ENCODE results near the gene ACACB.

The ACACB gene

DNA sequence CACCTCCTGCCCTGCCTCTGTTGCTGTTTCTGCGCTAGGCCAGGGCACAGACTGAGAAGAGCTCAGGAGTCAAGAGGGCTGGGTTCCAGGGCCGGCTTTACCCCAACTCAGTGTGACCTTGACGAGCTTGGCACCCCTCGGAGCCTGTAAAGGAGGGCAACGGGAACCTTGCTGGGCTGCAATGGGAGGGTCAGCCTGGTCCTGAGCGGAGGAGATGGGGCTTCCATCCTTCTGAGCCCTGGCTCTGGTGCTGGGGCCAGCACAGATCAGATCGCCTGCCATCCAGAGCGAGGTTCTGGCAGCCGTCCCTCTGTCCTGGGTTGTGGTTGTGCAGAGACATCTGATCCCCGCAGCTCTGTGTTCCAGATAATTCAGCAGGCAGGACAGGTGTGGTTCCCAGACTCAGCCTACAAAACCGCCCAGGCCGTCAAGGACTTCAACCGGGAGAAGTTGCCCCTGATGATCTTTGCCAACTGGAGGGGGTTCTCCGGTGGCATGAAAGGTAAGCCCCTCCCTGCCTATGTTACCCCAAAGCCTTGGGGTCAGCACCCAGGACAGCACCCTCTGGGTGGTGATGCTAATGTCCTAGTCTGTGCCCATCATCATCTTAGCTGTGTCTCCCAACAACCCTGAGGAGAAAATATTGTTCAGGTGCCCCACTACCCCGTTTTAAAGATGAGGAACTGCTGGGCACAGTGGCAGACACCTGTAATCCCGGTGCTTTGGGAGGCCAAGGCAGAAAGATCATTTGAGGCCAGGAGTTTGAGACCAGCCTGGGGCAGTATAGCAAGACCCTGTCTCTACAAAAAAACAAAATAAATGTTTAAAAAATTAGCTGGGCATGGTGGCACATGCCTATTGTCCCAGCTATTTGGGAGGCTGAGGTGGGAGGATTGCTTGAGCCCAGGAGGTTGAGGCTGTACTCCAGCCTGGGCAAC lies 142.5 kb downstream of the ACACB start:
- no peak for DNase-seq

DNA sequence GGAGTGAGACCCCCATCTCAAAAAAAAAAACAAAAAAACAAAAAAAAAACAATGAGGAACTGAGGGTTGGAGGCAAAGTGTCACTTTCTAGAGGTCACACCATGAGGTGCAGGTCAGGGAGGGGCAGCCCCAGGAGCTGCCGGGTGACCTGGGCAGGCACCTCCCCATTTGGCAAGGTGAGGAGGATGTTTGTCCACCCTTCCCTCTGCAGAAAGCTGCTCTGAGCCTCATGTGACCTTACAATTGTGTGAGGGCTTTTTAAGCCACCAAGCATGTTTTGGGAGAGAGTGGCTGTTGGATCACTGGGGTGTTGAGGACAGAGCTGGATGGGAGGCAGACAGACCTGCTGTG lies 143.1 kb downstream of the ACACB start:
- no peak for DNase-seq

DNA sequence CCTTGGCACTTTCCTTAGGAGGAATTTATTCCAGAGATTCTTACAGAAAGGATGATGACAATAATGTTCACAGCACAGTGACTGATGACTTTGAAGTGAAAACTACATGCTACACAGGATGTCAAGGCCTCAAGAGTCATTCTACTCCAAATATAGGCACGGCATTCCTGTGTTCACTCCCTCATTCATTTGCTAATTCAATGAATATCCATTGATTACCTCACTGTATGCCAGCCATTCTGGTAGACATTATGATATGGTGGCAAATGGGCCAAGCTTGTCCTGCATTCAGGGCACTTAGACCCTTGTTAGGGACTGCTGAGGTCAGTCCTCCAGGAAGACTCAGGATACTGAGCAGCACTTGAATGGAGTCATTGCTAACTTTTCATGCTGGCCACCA lies 144.7 kb downstream of the ACACB start:
- no peak for DNase-seq

DNA sequence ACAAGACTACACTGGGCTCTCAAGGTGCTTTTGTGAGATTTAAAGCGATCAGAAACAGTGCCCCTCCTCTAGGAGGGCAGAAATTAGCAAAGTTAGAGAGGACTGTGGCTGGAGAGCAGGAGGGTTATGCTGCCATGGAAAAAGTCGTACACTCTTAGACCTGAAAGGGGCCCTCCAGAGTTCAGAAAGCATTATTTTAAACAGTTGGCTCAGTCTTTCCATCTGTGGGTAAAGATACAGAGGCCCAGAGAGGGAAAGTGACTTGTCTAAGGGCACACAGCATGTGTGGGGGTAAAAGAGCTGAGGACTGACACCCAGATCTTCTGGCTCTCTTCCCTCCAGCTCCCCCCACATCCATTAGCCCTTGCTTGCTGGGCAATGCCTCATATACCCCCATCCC lies 145.6 kb downstream of the ACACB start:
- DNase-seq = no peak

DNA sequence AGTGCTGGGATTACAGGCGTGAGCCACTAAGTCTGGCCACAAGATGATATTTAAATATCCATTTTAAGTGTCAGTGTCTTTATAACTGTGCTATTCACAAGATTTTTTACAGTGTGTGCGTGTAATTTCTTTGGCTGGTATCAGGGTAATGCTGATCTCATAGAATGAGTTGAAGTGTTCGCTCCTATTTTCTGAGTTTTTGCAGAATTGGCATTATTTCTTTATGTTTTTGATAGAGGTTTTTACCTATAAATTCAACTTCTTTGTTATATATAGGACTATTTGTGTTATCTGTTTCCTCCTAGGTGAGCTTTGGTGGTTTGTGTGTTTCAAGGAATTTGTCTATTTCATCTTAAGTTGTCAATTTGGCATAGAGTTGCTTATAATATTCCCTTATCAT lies 147.1 kb downstream of the ACACB start:
- DNase-seq = no peak

DNA sequence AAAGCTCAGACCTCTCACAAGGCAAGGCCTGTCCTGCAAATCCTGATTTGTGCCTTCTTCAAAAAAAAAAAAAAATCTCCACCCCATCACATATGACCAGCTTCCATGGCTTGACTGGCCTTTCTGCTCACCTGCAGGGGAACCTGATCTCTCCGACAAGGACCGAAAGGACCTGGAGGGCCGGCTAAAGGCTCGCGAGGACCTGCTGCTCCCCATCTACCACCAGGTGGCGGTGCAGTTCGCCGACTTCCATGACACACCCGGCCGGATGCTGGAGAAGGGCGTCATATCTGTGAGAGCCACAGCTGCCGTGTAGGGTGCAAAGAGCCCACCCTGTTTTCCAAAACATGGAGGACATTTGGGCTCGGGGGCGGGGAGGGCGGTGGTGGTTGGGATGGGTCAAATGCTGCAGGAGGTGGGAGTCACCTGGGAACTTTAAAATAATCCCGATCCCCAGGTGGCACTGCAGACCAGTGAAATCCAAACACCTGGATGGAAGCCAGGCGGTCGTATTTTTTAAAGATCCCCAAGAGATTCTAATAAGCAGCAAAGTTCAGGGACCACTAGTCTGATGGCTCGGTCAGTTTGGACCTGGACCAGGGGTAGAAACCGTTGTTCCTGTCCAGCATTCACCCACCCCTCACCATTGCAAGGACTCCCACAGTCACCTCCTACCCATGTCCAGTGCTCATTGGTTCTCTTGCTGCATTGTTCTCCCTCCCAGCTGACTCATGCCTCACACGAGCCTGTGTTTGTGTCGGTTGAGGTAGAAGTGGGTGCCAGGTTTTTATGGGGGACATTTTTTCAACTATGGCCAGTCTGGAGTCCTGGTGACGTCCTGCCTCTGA lies 147.9 kb downstream of the ACACB start:
- peak; percentile 65 for DNase-seq

DNA sequence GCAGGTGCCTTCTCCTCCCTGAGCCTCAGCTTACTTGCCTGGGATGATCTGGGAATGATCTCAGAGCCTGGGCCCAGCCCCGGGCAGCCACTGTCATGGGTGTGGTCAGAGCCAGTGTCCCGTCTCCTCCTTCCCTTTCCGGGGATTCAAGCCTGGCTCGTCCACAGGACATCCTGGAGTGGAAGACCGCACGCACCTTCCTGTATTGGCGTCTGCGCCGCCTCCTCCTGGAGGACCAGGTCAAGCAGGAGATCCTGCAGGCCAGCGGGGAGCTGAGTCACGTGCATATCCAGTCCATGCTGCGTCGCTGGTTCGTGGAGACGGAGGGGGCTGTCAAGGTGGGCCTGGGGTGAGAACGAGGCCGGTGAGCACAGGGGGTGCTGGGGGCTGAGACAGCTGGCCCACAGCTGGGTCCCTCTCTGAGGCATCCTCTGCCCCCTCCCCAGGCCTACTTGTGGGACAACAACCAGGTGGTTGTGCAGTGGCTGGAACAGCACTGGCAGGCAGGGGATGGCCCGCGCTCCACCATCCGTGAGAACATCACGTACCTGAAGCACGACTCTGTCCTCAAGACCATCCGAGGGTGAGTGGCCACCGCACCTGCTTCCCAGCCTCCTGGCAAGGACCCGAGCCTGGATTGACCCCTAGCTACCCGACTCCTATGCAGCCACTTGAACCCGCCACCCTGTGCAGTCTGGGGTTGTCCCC lies 148.7 kb downstream of the ACACB start:
- no peak for DNase-seq

DNA sequence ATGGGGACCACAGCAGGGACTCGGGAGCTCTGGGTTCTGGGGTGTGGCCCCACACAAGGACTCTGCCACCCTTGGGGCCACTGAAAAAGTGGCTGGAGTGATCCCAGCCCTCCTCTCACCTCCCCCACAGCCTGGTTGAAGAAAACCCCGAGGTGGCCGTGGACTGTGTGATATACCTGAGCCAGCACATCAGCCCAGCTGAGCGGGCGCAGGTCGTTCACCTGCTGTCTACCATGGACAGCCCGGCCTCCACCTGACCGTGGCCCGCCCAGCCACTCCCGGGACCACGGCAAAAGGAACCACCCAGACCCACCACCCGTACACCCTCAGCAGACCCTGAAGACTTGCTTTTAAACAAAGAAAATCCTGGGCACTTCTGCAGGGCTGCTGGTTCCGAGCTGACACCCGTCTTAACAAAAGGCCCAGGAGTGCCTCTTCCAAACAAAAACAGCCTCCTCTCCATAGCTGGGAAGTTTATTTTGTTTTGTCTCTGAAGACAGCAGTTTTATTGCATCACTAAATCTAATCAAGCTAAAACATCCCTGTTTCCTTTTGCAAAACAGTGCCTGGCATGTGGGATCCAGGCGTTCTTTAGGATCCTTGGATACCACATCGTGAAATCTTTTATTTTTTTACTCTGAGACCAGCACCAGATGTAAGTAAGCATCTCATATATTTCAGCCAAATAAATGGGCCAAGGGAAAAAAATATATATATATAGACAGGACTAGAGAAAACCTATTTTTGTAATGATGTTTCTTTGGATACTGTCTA lies 149.9 kb downstream of the ACACB start:
- DNase-seq = no peak

DNA sequence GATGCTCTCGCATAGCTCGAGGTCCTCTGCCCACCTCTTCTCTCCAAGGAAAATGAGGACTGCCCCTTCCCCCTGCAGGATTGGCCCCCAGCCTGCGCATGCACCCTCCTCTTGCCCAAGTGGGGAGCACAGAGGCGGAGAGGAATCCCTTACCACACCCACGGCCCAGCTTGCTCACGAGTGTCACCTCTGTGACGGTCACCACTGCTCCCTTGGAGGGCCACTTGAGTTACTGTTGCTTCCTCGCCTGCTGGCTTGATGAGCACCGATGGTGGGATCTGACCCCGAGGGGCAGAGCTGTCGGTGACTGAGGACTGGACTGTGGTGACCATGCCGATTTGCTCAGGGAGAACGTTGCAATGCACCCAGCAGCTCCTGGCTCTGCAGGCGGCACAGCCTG lies 151.0 kb downstream of the ACACB start:
- DNase-seq = no peak

DNA sequence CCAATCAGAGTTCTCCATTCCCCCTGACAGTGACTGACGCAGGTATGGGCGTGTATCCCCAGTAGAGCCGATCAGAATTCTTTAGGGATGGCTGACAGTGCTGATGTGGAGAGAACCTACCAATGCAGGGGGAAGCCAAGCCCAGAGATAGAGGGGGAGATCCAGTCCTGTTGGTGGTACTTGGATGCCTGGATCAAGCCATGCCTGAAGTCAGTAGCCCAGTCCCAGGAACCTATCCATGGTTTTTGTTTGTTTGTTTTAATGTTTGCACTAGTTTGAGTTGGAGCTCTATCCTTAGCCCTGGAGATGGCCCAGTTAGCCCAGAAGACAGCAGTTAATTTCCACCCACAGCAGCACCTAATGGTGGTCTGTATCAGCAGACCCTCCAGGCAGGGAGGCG lies 152.5 kb downstream of the ACACB start:
- DNase-seq = no peak

DNA sequence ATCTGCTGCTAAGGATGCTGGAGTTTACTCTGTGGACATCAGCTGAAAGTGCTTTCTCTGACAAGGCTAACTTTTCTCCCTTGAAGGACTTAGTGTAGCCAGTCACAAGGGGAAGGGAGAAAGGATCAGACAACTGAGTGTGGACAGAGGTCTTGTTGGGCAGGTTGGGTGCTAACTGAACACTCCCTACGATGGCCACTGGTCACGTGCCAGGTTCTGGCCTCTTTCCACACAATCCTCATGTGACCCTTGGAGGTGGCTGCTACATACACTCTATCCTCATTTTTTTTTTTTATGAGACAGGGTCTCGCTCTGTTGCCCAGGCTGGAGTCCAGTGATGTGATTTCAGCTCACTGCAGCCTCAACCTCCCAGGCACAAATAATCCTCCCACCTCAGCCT lies 153.0 kb downstream of the ACACB start:
- DNase-seq = no peak

DNA sequence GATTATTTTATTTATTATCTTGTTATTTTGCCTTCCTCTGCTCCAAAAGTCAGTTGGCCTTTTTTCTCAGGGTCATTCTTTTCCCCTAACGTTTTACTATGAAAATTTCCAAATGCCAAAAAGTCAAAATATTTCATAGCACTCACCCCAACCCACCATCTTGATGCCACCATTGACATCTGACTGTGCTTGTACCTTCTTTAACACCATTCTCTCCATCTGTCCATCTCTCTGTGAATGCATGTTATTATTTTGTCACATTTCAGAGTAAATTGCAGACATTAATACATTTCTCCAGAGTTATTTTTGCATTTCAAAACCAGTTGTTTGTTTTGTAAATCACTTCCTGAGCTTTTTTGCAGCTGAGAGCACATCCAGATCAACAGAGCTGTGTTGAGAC lies 154.1 kb downstream of the ACACB start:
- no peak for DNase-seq

DNA sequence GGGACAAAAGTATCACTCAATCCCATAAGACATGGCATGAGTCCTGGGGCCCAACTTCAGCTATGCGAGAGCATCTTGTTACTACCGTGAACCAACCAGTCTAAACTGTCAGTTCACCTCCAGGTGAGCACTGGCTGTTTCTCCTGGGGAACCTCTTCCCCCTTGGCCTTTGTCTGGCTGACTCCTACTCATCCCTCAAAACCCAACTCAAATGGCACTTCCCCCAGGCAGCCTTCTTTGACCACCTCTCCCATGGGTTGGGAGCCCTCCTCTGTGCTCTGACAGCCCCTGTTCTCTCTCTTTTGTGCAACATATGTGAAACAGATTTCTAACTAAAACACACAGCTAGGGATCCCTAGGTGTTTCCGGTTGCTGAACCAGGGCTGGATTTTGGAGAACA lies 155.0 kb downstream of the ACACB start:
- no peak for DNase-seq

DNA sequence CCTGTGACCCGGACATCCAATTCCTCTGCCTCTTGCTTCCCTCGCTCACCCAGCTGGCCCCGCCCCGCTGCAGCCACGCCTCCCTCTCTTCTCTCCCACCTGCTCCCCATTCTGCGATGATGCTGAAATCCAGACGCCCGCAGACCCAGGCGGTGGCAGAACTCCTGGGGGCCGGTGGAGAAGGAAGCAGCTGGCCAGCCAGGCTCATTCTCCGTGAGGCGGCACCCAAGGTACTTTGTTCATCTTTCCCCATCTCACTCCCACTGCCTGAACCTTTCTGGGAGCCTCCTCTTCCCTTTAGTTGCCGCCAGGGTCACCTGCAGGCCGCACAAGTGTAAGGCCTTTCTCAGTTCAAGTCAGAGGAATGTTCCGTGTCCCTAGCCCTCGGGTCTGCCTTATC lies 157.0 kb downstream of the ACACB start:
- DNase-seq = no peak

DNA sequence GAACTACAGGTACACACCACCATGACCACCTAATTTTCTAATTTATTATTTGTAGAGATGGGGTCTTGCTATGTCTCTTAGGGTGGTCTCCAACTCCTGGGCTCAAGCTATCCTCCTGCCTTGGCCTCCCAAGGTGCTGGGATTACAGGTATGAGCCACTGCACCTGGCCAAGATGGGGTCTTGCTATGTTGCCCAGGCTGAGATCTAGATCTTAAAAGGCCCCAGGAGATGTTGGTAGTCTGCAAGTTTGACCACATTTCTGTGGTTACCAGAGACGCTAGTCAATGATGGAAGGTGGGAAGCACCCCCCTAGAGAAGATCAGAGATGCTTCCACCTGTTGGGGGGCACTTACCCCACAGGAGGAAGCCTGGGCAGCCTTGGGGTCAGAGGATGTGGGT lies 158.0 kb downstream of the ACACB start:
- no peak for DNase-seq

DNA sequence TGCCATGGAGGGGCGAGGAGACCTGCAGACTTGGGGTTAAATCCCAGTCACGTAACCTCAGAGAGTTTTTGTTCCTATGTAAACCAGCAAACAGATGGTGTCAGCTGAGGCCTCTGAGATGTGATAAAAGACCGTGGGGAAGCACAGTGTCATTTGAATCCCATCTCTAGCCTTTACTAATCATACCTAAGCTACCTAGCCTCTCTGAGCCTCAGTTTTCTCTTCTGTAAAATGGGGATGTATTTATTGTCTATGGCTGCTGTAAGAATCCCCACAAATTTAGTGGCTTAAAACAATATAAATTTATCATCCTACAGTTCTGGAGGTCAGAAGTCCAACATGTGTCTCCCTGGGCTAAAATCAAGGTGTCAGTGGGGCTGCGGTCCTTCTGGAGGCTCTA lies 158.8 kb downstream of the ACACB start:
- DNase-seq = no peak

DNA sequence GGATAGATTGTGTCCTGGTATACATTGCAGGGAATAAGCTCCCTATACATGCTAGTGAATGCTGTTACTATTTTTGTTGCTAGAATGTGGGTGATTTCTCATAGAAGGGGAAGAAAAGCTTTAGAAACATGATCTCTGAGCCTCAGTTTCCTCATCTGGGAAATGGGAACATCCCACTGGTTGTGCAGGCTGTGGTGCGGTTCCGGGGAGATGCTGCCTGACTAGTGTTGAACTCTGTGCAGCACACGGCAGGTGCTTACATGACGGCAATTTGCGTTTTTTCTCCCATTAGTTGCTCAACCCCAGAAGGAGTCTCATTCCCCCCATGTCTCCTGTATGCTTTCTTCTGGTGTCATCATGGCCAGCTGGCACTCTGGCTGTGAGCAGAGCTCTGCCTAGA lies 159.8 kb downstream of the ACACB start:
- no peak for DNase-seq

DNA sequence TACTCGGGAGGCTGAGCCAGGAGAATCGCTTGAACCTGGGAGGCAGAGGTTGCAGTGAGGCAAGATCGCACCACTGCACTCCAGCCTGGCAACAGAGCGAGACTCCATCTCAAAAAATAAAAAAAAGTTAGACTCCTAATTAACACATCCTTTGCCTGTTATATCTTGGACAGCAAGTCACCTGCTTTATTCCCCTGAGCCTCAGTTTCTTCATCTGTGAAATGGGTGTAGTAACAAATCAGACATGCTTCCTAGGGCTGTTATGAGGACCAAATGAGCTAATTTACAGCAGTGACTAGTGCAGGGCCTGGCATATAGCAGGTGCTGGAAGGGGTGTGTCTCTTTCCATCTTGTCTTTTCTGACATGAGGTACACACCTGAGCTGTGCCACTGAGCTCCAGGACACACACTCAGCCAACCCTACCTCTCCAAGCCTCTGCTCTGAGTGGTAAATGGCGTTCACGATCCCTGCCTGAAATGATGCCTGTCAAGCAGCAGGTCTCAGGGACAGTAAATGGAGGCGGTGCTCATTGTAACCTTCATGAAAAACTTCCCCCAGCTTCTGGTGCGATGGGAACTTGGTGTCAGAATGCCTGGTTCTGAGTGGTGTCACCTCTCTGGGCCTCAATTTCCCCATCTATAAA lies 161.0 kb downstream of the ACACB start:
- DNase-seq = no peak

DNA sequence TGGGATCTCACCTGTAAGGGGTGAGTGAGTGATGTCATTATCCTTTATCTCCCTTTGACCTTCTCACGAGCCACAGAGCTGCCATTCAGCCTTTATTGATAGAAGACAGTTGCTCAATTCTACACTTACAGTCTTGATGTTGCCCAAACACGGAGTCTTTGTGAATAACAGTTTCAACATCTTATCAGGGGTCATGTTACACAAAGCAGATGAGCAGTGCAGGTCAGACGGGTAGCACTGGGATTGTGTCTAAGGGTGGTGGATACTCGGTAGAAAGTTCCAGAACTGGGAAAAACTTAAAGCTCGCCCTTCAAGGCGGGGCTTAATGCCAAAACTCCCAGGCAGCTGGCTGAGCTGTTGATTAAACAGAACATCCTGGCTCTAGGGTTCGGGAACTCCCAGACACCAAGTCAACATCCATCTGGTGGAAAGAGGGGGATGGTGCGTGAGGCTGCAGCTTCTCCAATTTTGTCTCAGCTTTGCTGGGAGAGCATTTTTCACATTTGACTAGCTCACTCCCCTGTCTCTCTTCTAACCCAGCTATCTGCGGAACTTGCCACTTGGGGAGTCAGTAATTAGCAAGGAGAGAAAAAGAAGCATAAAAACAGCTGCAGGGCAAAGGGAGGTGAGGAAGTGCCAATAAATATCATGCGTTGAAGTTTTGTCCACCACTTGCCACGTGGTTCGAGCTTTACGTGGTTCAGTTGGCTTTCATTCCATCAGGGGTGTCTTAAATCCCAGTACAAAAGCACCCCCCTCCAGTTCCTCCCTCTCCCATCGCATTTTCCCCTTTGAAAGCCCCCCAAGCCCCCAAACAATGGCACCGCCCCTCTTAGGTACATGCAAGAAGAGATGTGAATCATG lies 161.7 kb downstream of the ACACB start:
- DNase-seq = no peak

DNA sequence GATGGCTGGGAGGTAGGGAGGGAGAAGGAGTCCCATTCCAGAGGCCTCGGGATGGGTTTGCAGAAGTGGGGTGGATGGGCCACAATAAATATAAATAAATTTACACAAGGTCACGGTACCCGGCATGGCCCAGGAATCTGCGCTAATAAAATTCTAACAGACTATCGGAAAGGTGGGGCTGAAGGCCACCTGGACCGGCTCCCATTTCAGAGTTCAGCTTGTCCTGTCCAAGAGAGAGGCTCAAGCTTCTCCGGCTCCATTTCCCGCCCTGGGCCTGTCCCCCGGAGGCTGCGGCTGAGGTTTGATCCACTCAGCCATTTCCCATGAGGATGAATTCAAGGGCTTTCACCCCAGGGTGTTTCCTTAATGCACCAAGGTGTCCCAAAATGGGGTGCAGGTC lies 162.5 kb downstream of the ACACB start:
- no peak for DNase-seq

DNA sequence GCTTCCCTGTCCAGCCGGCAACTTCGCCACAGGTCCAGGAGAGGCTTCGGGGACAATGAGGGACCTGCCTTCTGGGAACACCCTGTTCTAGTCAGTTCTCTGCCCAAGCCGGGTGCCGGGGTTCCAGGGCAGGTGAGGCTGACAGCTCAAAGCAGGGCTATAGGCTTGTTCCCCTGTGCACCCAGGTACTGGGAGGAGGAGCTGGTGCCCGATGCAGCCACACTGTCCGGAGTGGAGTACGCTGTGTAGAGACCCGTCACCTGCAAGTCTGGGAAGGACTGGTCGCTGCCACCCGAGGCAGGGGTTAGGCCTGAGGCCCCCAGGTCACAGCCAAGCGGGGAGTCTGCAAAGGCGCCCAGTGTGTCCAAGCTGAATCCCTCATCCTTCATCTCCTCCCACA lies 163.1 kb downstream of the ACACB start:
- DNase-seq = no peak

Measured in hematopoietic multipotent progenitor cell treated with erythropoietin and hydrocortisone succinate and interleukin-3 and kit ligand, for 8 days (in vitro differentiated cells).